ENCODE data around the gene PPM1E. TPM values are rescaled to one million over a fixed set of nuclear protein-coding genes. Genes with fewer than 3 reads are reported as not detected.

PPM1E gene
- total RNA-seq, 2 experiments from 2014 or later = 0.07 TPM; not detected in 1

DNA sequence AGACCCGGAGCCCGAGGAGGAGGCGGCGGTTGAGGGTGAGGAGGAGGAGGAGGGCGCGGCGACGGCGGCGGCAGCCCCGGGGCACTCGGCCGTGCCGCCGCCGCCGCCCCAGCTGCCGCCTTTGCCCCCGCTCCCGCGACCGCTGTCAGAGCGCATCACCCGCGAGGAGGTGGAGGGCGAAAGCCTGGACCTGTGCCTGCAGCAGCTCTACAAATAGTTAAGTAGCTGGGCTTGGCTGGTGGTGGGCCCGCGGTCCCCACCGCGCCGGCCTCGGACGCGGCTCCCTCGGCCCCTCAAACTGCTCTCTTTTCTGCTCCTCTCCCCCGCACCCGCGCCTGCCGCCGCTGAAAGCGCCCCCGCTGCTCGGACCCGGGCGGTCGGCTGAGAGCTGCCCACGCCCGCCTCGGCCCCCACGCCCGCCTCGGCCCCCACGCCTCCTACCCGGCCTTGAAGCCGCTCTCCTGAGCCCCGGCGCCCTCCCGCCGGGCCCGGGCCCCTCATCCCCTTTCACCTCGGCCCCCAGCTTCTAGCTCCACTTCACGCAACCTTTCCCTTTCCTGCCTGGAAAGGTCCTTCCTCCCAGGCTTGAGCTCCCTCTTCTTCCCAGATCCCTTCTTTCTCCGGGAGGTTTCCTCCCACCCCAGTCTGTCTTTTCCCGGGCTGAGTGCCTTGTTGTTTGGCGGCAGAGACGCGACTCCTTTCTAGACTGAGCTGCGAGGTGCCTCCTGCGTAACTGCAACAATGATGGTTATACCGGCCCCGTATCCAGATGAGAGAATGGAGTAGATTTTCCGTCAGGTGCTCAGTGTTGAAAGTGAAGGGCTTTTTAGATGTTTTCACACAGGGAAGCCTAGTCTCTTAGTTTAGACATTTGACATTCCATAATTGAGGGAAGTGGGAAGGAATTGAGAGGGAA is 850 bp downstream of the PPM1E start:
- POLR2A ChIA-PET = interaction anchor here (1.4 kb wide), 1 partner anchor 64 kb away, joined by 4 read pairs; the partner anchor contains the start of gene RAD51C
- H3K27ac Mint-ChIP-seq = no peak overlapping the region
- H3K27me3 Mint-ChIP-seq = peaks cover 51% of the 10 kb centered on the region
- TF ChIP-seq, protein P1, sequence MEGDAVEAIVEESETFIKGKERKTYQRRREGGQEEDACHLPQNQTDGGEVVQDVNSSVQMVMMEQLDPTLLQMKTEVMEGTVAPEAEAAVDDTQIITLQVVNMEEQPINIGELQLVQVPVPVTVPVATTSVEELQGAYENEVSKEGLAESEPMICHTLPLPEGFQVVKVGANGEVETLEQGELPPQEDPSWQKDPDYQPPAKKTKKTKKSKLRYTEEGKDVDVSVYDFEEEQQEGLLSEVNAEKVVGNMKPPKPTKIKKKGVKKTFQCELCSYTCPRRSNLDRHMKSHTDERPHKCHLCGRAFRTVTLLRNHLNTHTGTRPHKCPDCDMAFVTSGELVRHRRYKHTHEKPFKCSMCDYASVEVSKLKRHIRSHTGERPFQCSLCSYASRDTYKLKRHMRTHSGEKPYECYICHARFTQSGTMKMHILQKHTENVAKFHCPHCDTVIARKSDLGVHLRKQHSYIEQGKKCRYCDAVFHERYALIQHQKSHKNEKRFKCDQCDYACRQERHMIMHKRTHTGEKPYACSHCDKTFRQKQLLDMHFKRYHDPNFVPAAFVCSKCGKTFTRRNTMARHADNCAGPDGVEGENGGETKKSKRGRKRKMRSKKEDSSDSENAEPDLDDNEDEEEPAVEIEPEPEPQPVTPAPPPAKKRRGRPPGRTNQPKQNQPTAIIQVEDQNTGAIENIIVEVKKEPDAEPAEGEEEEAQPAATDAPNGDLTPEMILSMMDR (IDR thresholded peaks at IDR 0.05) = no peak
- DNase-seq = peak; percentile 16
- peaks cover 10% of the 10 kb centered on the region for H3K4me1 Mint-ChIP-seq (ENCODE audit: low read depth)
- CTCF ChIA-PET = interaction anchor here (1.1 to 1.8 kb wide), 3 partner anchors 31 to 237 kb away, joined by 3 to 4 read pairs (median 3); no protein-coding TSS in a partner anchor
- intact Hi-C loops (cut with micrococcal nuclease) = no loop called here
- ATAC-seq = peak; percentile 34
- H3K36me3 Mint-ChIP-seq (ENCODE audit: low read depth) = no peaks in the 10 kb centered on the region
- H3K4me3 Mint-ChIP-seq = peak overlapping the region; percentile 76
- H3K9me3 Mint-ChIP-seq = no peaks in the 10 kb centered on the region

DNA sequence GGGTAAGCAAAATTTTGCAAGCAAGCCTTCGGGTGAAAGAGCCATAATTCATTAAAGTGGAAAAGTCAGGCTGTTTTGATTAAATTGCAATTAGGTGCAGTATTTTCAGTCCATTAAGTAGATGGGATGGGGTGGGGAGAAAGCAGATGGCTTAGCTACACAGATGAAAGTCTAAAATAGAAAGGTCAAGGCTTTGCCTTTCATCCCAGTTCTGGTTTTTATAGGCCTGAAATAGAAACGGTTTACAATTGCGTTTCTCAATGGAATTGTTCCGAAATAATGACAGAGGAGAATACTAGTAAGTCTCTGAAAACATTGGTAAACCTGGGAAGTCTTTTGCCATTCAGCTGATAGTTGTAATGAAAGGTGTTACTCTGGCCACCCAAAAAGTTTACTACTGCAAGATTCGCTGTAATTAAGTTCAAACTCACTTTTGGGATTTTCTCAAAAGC is 1.5 kb downstream of the PPM1E start:
- TF ChIP-seq, protein P1 (IDR thresholded peaks at IDR 0.05) = no peak
- Mint-ChIP-seq H3K27me3 (peaks cover 55% of the 10 kb centered on the region), H3K4me3 (peak overlapping the region; percentile 76), H3K9me3 (no peaks in the 10 kb centered on the region), H3K36me3 (ENCODE audit: low read depth) (no peaks in the 10 kb centered on the region), H3K4me1 (ENCODE audit: low read depth) (peaks cover 10% of the 10 kb centered on the region), H3K27ac (no peak overlapping the region)
- ChIA-PET CTCF (interaction anchor here (1.1 to 1.8 kb wide), 2 partner anchors 130 to 238 kb away, joined by 3 to 4 read pairs; no protein-coding TSS in a partner anchor), POLR2A (interaction anchor here (1.1 kb wide), 1 partner anchor 125 kb away, joined by 4 read pairs; no protein-coding TSS in a partner anchor)
- no peak for DNase-seq
- intact Hi-C loops (cut with micrococcal nuclease) = no loop called here
- ATAC-seq = no peak

DNA sequence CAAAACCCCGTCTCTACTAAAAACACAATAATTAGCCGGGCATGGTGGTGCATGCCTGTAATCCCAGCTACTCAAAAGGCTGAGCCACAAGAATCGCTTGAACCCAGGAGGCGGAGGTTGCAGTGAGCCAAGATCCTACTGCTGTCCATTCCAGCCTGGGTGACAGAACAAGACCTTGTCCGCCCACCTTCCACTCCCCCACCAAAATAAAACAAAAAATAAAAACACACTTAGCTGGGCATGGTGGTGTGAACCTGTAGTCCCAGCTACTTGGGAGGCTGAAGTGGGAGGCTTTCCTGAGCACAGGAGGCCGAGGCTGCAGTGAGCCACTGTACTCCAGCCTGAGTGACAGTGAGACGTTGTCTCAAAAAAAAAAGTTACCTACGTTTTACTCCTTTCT is 3.2 kb downstream of the PPM1E start:
- ATAC-seq (no peak), DNase-seq (no peak)
- Mint-ChIP-seq H3K4me3 (no peak overlapping the region), H3K36me3 (ENCODE audit: low read depth) (no peaks in the 10 kb centered on the region), H3K4me1 (ENCODE audit: low read depth) (peaks cover 10% of the 10 kb centered on the region), H3K27me3 (peaks cover 59% of the 10 kb centered on the region), H3K27ac (no peak overlapping the region), H3K9me3 (no peaks in the 10 kb centered on the region)
- POLR2A ChIA-PET = no interaction called here
- intact Hi-C loops (cut with micrococcal nuclease) = no loop called here
- CTCF ChIA-PET = interaction anchor here (1.2 kb wide), 1 partner anchor 11 kb away, joined by 3 read pairs; no protein-coding TSS in a partner anchor
- TF ChIP-seq, protein P1 (IDR thresholded peaks at IDR 0.05) = no peak

DNA sequence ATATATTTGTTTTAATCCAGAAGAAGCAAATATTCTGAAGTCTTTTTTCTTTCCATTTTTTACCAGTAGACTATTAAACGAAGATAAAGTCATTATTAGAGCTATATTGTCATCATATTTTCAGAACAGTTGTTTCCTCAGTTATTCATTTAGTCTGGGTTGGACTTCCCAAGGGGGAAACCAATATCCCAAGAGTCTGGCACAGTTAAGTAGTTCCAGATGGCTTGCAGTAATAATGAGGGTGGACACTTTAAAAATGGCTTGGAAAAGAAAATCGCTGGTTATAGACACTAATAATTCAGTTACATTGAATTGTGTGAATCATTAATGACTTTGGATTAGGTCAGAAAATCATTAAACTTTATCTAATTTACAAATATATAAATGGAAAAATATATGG is 3.9 kb downstream of the PPM1E start:
- Mint-ChIP-seq H3K4me1 (ENCODE audit: low read depth) (peaks cover 10% of the 10 kb centered on the region), H3K27ac (no peak overlapping the region), H3K9me3 (no peaks in the 10 kb centered on the region), H3K4me3 (no peak overlapping the region), H3K27me3 (peaks cover 59% of the 10 kb centered on the region), H3K36me3 (ENCODE audit: low read depth) (no peaks in the 10 kb centered on the region)
- DNase-seq (no peak), ATAC-seq (no peak)
- TF ChIP-seq, protein P1 (IDR thresholded peaks at IDR 0.05) = no peak
- intact Hi-C loops (cut with micrococcal nuclease) = no loop called here
- ChIA-PET POLR2A (no interaction called here), CTCF (interaction anchor here (1.2 kb wide), 1 partner anchor 12 kb away, joined by 3 read pairs; no protein-coding TSS in a partner anchor)

DNA sequence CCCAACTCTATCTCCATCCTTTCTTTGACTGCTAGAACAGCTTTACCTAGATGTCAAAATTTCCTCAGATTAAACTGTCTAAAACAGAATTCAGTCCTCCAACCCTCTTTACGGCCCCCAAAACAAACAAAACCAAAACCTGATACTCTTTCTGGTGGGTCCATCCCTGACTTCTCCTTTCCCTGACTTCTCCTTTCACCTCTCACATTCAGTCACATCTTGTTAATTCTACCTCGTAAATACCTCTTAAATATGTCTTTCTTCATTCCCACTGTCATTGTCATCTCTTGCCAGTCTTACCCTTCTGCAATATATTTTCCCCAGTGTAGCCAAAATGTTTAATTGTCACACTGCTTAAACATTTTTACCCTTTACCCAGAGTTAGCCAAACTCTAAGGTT is 4.6 kb downstream of the PPM1E start:
- H3K4me1 Mint-ChIP-seq (ENCODE audit: low read depth) = peaks cover 8% of the 10 kb centered on the region
- peaks cover 55% of the 10 kb centered on the region for H3K27me3 Mint-ChIP-seq
- ChIA-PET CTCF (no interaction called here), POLR2A (no interaction called here)
- H3K4me3 Mint-ChIP-seq = no peak overlapping the region
- DNase-seq = no peak
- intact Hi-C loops (cut with micrococcal nuclease) = no loop called here
- H3K9me3 Mint-ChIP-seq = no peaks in the 10 kb centered on the region
- H3K27ac Mint-ChIP-seq = no peak overlapping the region
- no peak for ATAC-seq
- TF ChIP-seq, protein P1 (IDR thresholded peaks at IDR 0.05) = no peak
- no peaks in the 10 kb centered on the region for H3K36me3 Mint-ChIP-seq (ENCODE audit: low read depth)
